GM13976 (cell line): ENCODE results near the gene PNLIPRP2.

Experiments
- DNase-seq: peaks from one replicate; pipeline ENCODE4 v3.0.0; 2012; ENCODE audit warnings: low spot score
- in situ Hi-C: fragments of 300-500 bp; cut with MboI; formaldehyde crosslinking; loops from one replicate; pipeline ENCODE4 v1.12.0; 2022; ENCODE audit warnings: low sequenced_read_pairs, mixed read lengths, inconsistent platforms; ENCODE audit not compliant: unreplicated experiment
- TF ChIP-seq, protein P1 (sequence below): IDR thresholded peaks from 2 replicates; pipeline ENCODE4 v1.5.1; 2012; ENCODE audit warnings: borderline replicate concordance, mild to moderate bottlenecking; ENCODE audit not compliant: insufficient read depth; ENCODE audit errors: extremely low read depth, missing control alignments, control extremely low read depth

PNLIPRP2 gene

GRCh38 chr10:116593139-116593740 is 27.5 kb upstream of the PNLIPRP2 start:
- no peak for DNase-seq
- in situ Hi-C loops, result no loop called here
- TF ChIP-seq, protein P1, sequence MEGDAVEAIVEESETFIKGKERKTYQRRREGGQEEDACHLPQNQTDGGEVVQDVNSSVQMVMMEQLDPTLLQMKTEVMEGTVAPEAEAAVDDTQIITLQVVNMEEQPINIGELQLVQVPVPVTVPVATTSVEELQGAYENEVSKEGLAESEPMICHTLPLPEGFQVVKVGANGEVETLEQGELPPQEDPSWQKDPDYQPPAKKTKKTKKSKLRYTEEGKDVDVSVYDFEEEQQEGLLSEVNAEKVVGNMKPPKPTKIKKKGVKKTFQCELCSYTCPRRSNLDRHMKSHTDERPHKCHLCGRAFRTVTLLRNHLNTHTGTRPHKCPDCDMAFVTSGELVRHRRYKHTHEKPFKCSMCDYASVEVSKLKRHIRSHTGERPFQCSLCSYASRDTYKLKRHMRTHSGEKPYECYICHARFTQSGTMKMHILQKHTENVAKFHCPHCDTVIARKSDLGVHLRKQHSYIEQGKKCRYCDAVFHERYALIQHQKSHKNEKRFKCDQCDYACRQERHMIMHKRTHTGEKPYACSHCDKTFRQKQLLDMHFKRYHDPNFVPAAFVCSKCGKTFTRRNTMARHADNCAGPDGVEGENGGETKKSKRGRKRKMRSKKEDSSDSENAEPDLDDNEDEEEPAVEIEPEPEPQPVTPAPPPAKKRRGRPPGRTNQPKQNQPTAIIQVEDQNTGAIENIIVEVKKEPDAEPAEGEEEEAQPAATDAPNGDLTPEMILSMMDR, result no peak

DNA sequence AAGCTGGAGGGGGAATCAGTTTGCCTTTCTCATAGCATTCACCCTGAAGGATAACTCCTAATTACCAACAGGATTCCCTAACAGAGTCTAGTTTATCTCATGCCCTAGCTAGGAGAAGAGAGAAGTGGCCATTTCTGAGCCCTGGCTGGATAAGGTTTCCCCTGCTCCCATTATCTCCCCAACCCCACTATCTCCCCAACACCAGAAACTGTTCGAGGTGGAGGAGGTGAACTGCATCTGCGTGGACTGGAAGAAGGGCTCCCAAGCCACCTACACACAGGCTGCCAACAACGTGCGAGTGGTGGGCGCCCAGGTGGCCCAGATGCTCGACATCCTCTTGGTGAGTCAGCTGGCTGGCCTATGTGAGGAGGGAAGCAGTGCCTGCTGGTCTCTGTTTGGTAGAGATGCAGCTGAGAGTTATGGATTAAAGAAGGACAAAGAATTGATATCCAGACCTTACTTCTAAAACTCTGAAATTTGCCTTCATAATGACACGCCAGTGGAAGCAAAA is 26.2 kb upstream of the PNLIPRP2 start:
- no peak for DNase-seq
- TF ChIP-seq, protein P1, result no peak
- in situ Hi-C loops, result no loop called here

DNA sequence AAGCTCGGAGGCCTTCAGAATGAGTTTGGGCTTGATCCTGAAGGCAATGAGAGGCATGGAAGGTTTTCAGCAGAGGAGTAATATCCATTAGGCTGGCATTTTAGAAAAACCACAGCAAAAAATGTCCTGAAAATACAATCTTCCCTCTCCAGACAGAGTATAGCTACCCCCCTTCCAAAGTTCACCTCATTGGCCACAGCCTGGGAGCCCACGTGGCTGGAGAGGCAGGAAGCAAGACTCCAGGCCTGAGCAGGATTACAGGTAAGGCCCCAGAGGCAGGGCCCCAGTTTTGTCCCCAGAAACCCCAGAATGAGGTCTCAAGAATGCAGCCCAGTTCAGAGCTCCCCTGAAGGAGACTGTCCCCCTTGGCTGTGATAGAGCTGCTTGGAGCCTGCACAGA is 24.7 kb upstream of the PNLIPRP2 start:
- DNase-seq, result no peak
- in situ Hi-C loops, result no loop called here
- TF ChIP-seq, protein P1, result no peak

DNA sequence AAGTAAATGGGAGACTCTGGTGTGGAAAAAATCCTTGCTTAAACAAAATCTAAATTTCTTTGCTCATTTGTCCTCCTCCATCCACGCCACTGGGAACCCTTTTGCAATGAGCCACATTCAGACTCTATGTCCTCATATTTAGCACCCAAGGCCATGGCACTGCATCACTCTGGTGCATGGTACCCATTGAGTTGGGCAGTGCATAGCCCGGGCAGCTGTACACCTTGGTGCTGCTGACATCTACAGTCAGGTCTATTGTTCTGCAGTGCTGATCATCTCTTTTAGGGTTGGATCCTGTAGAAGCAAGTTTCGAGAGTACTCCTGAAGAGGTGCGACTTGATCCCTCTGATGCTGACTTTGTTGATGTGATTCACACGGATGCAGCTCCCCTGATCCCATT is 23.2 kb upstream of the PNLIPRP2 start:
- in situ Hi-C loops, result no loop called here
- DNase-seq, result no peak
- TF ChIP-seq, protein P1, result no peak

- TF ChIP-seq, protein P1, result no peak
- in situ Hi-C loops, result no loop called here
- DNase-seq, result no peak
These were observed 22.4 kb upstream of the PNLIPRP2 start for GRCh38 chr10:116598329-116598728.

DNA sequence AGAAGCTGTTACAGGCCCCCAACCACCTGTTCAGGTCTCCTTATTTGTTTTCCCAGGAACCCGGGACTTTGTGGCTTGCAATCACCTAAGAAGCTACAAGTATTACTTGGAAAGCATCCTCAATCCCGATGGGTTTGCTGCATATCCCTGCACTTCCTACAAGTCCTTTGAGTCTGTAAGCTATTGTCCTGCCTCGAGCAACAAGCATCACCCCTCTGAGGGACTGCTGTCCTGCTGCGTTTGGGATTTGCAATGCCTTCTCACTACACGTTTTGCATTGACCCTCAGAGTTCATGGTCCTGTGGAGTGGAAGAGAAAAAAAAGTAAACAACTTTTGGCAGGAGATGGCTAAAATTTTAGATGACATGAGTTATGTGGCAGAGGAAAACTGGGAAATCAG is 20.8 kb upstream of the PNLIPRP2 start:
- TF ChIP-seq, protein P1, result no peak
- in situ Hi-C loops, result no loop called here
- DNase-seq, result no peak
